HCT116 (cell line): Measurements from ENCODE around the gene NINJ2. TPM values are rescaled to one million over a fixed set of nuclear protein-coding genes. Genes with fewer than 3 reads are reported as not detected.

Experiments
- ATAC-seq: fragments of 200-7000 bp; cut with Tn5 transposase; 2 replicates; pipeline ENCODE4 v1.9.1; 2020; ENCODE audit warnings: mild to moderate bottlenecking, moderate library complexity
- BruUV-seq: library from RNA; stranded (reverse); fragments of 400-500 nt; replicated peaks from 2 replicates; lab custom pipeline; 2021; lab: Mats Ljungman, UMichigan
- CTCF ChIA-PET: fragments of 300-600 bp; sonication (Branson Sonifier 250); formaldehyde crosslinking; loops from one replicate; lab custom pipeline; 2021; ENCODE audit warnings: antibody characterized with exemption; lab: Charles Lee
- POLR2A ChIA-PET: fragments of 300-600, 350-600 bp; sonication (Branson Sonifier 250); formaldehyde crosslinking; loops from one replicate; lab custom pipeline; 2021; ENCODE audit warnings: antibody characterized with exemption; lab: Charles Lee
- RAD21 ChIA-PET, 2 experiments: fragments of 300-600 bp; sonication (Branson Sonifier 250); formaldehyde crosslinking; loops; one replicate each; lab custom pipeline; 2023; ENCODE audit warnings: low total read pairs in 2 of 2; ENCODE audit not compliant: uncharacterized antibody in 2 of 2, unreplicated experiment in 2 of 2, low non-redundant PET in 1 of 2; lab: Charles Lee
- DNase-seq: peaks from one replicate; pipeline ENCODE4 v3.0.0-alpha.2; 2010; ENCODE audit warnings: low read depth, low spot score
- H2AFZ ChIP-seq: fragments of 200-600 bp; shearing (Covaris generic), sonication (generic); 2 replicates; pipeline ENCODE4 v1.6.1; 2017; ENCODE audit warnings: low read depth, mixed run types, mixed read lengths, antibody characterized with exemption, low read length; ENCODE audit not compliant: poor library complexity, severe bottlenecking
- H3K27ac ChIP-seq: 2 replicates; pipeline ENCODE4 v1.5.1; 2012; ENCODE audit warnings: low read depth, low read length
- H3K27me3 ChIP-seq: fragments of 200-600 bp; sonication (generic); 2 replicates; pipeline ENCODE4 v1.6.1; 2016; ENCODE audit warnings: mixed run types, low read length, mixed read lengths; ENCODE audit not compliant: insufficient read depth
- H3K36me3 ChIP-seq, 2 experiments: fragments of 200-500 bp in 1 of 2; fragments of 200-600 bp in 1 of 2; sonication (Bioruptor generic) in 1 of 2; sonication (generic) in 1 of 2; 2 replicates each; pipeline versions ENCODE4 v1.5.1 to v1.6.1; 2014 to 2016; ENCODE audit warnings: low read length in 2 of 2, inconsistent platforms in 1 of 2, mixed read lengths in 1 of 2, mixed run types in 1 of 2; ENCODE audit not compliant: insufficient read depth in 2 of 2, control insufficient read depth in 1 of 2
- H3K4me1 ChIP-seq, 2 experiments: fragments of 200-600 bp in 1 of 2; sonication (generic) in 1 of 2; 2 replicates each; pipeline versions ENCODE4 v1.5.1 to v1.6.1; 2012 to 2017; ENCODE audit warnings: low read length in 2 of 2, inconsistent platforms in 1 of 2, mild to moderate bottlenecking in 1 of 2, mixed read lengths in 1 of 2, mixed run types in 1 of 2, moderate library complexity in 1 of 2; ENCODE audit not compliant: insufficient read depth in 2 of 2, control insufficient read depth in 1 of 2
- H3K4me2 ChIP-seq: fragments of 200-600 bp; sonication (generic); 2 replicates; pipeline ENCODE4 v1.6.1; 2017; ENCODE audit warnings: mixed run types, low read length, mixed read lengths
- H3K4me3 ChIP-seq, 2 experiments: fragments of 200-600 bp in 1 of 2; sonication (generic) in 1 of 2; replicated peaks in 1 of 2; 2 replicates each; pipeline ENCODE4 v1.5.1; 2011 to 2016; ENCODE audit warnings: low read length in 2 of 2, control low read depth in 1 of 2, low read depth in 1 of 2, mild to moderate bottlenecking in 1 of 2, mixed read lengths in 1 of 2, mixed run types in 1 of 2
- H3K79me2 ChIP-seq: fragments of 200-600 bp; sonication (generic); 2 replicates; pipeline ENCODE4 v1.6.1; 2017; ENCODE audit warnings: mild to moderate bottlenecking, mixed run types, low read length, moderate library complexity, mixed read lengths; ENCODE audit not compliant: insufficient read depth
- H3K9ac ChIP-seq: fragments of 200-600 bp; sonication (generic); 2 replicates; pipeline ENCODE4 v1.6.1; 2016; ENCODE audit warnings: low read length, mixed read lengths
- H3K9me2 ChIP-seq: fragments of 200-600 bp; sonication (generic), shearing (Covaris generic); 2 replicates; pipeline ENCODE4 v1.6.1; 2017; ENCODE audit warnings: mixed run types, mild to moderate bottlenecking, moderate library complexity; ENCODE audit not compliant: insufficient read depth
- H3K9me3 ChIP-seq, 2 experiments: fragments of 200-500 bp in 1 of 2; fragments of 200-600 bp in 1 of 2; sonication (Bioruptor generic) in 1 of 2; sonication (generic) in 1 of 2; 2 replicates each; pipeline ENCODE4 v1.6.1; 2014 to 2017; ENCODE audit warnings: low read length in 2 of 2, mixed read lengths in 2 of 2, inconsistent platforms in 1 of 2, low read depth in 1 of 2, mild to moderate bottlenecking in 1 of 2, mixed run types in 1 of 2, moderate library complexity in 1 of 2; ENCODE audit not compliant: control insufficient read depth in 1 of 2, insufficient read depth in 1 of 2
- H4K20me1 ChIP-seq: fragments of 200-600 bp; sonication (generic), shearing (Covaris generic); 2 replicates; pipeline ENCODE4 v1.6.1; 2017; ENCODE audit warnings: mixed run types, mild to moderate bottlenecking, moderate library complexity; ENCODE audit not compliant: insufficient read depth
- ATF3 ChIP-seq: IDR thresholded peaks from 2 replicates; pipeline ENCODE4 v1.6.1; 2012
- RAD21 ChIP-seq: IDR thresholded peaks from 2 replicates; pipeline ENCODE4 v1.6.1; 2012; ENCODE audit warnings: low read depth, mild to moderate bottlenecking
- ZNF274 ChIP-seq: fragments of 200-500 bp; sonication (Bioruptor generic); IDR thresholded peaks from 2 replicates; pipeline ENCODE4 v1.6.1; 2014; ENCODE audit warnings: mild to moderate bottlenecking, low read depth, low read length, inconsistent platforms
- intact Hi-C: fragments of 100-400 bp; cut with micrococcal nuclease; formaldehyde crosslinking; loops from 2 replicates; pipeline ENCODE4 v1.10.0; 2022
- total RNA-seq: library from RNA; stranded (reverse); gene quantifications from one replicate; pipeline ENCODE4 v1.2.1, GENCODE V29; 2021; ENCODE audit not compliant: unreplicated experiment
- TF ChIP-seq, protein P1 (sequence below), 3 experiments: fragments of 200-600 bp in 1 of 3; sonication (generic) in 1 of 3; IDR thresholded peaks in 2 of 3; conservative IDR thresholded peaks in 1 of 3; 2 replicates each; pipeline ENCODE4 v1.5.1; 2012 to 2017; ENCODE audit warnings: low read depth in 2 of 3, low read length in 2 of 3, antibody characterized with exemption in 1 of 3, borderline replicate concordance in 1 of 3, control low read depth in 1 of 3, mild to moderate bottlenecking in 1 of 3, mixed read lengths in 1 of 3, mixed run types in 1 of 3, moderate library complexity in 1 of 3; ENCODE audit not compliant: insufficient read depth in 1 of 3

NINJ2 gene
- total RNA-seq, 1 experiment from 2014 or later: not detected

GRCh38 chr12:530308-530707 lies 132.9 kb downstream of the NINJ2 start:
- POLR2A ChIA-PET: no interaction called here
- CTCF ChIA-PET: no interaction called here
- no TSS peak for BruUV-seq
- Histone ChIP-seq H3K4me2 (no peak overlapping the region), H3K4me1 (no peaks in the 10 kb centered on the region), H2AFZ (no peak overlapping the region), H3K36me3 (no peaks in the 10 kb centered on the region)
- ATAC-seq (no peak), DNase-seq (no peak)
- no peak for TF ChIP-seq ATF3
- TF ChIP-seq, all 23 proteins: peak for 0
- Histone ChIP-seq H3K79me2 (no peaks in the 10 kb centered on the region), H3K9me3 (peaks cover 5 to 7% of the 10 kb centered on the region in 2 experiments; a peak in 2 of 4 replicates), H3K4me3 (no peak overlapping the region), H4K20me1 (no peaks in the 10 kb centered on the region), H3K9ac (no peak overlapping the region), H3K27me3 (no peaks in the 10 kb centered on the region), H3K9me2 (no peaks in the 10 kb centered on the region), H3K27ac (no peak overlapping the region)
- RAD21 ChIA-PET: no interaction called here
- intact Hi-C loops: no loop called here

DNA sequence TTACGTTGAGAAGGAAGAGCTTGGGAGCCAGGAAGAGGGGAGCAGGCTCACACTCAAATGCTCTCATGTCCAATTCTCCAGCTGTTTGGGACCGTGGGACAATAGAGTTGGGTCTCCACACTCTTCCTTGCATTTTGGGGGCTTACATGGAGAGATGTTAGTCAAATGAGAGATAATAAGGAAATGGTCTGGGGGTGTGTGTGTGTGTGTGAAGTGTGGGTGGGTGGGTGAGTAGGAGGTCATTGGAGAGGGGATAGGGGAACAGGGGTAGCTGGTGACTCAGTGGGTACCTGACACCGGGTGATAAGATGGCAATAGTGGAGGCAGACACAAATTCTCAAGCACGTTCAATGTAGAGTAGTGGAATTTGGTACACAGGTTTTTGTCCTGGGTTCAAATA lies 135.5 kb downstream of the NINJ2 start:
- POLR2A ChIA-PET: no interaction called here
- Histone ChIP-seq H2AFZ (no peak overlapping the region), H3K27ac (no peak overlapping the region), H3K9ac (no peak overlapping the region), H3K4me1 (no peaks in the 10 kb centered on the region), H3K4me3 (no peak overlapping the region), H3K79me2 (no peaks in the 10 kb centered on the region), H3K27me3 (no peaks in the 10 kb centered on the region), H3K9me2 (no peaks in the 10 kb centered on the region), H3K9me3 (peaks cover 5 to 7% of the 10 kb centered on the region in 2 experiments; a peak in 2 of 4 replicates), H4K20me1 (no peaks in the 10 kb centered on the region), H3K4me2 (no peak overlapping the region), H3K36me3 (no peaks in the 10 kb centered on the region)
- DNase-seq (no peak), ATAC-seq (no peak)
- CTCF ChIA-PET: no interaction called here
- BruUV-seq: no TSS peak
- RAD21 ChIA-PET: no interaction called here
- TF ChIP-seq RAD21 (no peak), ZNF274 (no peak)
- TF ChIP-seq, protein P1, sequence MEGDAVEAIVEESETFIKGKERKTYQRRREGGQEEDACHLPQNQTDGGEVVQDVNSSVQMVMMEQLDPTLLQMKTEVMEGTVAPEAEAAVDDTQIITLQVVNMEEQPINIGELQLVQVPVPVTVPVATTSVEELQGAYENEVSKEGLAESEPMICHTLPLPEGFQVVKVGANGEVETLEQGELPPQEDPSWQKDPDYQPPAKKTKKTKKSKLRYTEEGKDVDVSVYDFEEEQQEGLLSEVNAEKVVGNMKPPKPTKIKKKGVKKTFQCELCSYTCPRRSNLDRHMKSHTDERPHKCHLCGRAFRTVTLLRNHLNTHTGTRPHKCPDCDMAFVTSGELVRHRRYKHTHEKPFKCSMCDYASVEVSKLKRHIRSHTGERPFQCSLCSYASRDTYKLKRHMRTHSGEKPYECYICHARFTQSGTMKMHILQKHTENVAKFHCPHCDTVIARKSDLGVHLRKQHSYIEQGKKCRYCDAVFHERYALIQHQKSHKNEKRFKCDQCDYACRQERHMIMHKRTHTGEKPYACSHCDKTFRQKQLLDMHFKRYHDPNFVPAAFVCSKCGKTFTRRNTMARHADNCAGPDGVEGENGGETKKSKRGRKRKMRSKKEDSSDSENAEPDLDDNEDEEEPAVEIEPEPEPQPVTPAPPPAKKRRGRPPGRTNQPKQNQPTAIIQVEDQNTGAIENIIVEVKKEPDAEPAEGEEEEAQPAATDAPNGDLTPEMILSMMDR (IDR thresholded peaks at IDR 0.05 in 2 of 3, conservative IDR thresholded peaks at IDR 0.05 in 1 of 3; ENCODE audit: borderline replicate concordance in 1 of 3, insufficient read depth in 1 of 3, low read depth in 2 of 3, low read length in 2 of 3): no peak
- intact Hi-C loops: no loop called here
